Caco-2 (cell line): ENCODE results near the gene PLXDC1. TPM values are rescaled to one million over a fixed set of nuclear protein-coding genes. Genes with fewer than 3 reads are reported as not detected.

Experiments used
- BruUV-seq: library from RNA; stranded (reverse); fragments of 400-500 nt; replicated peaks from 2 replicates; lab custom pipeline; 2021; lab: Mats Ljungman, UMichigan
- CTCF ChIA-PET: fragments of 300-600 bp; sonication (Branson Sonifier 250); formaldehyde crosslinking; loops from one replicate; lab custom pipeline; 2022; ENCODE audit warnings: antibody characterized with exemption; lab: Charles Lee
- POLR2A ChIA-PET: fragments of 300-600 bp; sonication (Branson Sonifier 250); formaldehyde crosslinking; loops from one replicate; lab custom pipeline; 2022; ENCODE audit warnings: antibody characterized with exemption; lab: Charles Lee
- DNase-seq, 2 experiments: peaks; one replicate each; pipeline versions ENCODE4 v3.0.0 to v3.0.0-alpha.2; 2020 to 2022
- H3K27me3 ChIP-seq: replicated peaks from 2 replicates; pipeline ENCODE4 v1.6.0; 2011; ENCODE audit warnings: low read length; ENCODE audit not compliant: control insufficient read depth, insufficient read depth
- H3K36me3 ChIP-seq: 2 replicates; pipeline ENCODE4 v1.5.1; 2011; ENCODE audit warnings: low read length; ENCODE audit not compliant: control insufficient read depth, insufficient read depth
- H3K4me1 ChIP-seq: fragments of 250-450 bp; sonication (Bioruptor Pico); 2 replicates; pipeline ENCODE4 v1.5.1; 2020; ENCODE audit warnings: mild to moderate bottlenecking
- H3K4me3 ChIP-seq: 2 replicates; pipeline ENCODE4 v1.5.1; 2011; ENCODE audit warnings: low read depth, mild to moderate bottlenecking, control low read depth, low read length
- H3K9me3 ChIP-seq: fragments of 250-450 bp; sonication (Bioruptor Pico); 2 replicates; pipeline ENCODE4 v1.5.1; 2020; ENCODE audit warnings: mild to moderate bottlenecking, moderate library complexity
- H3K27ac Mint-ChIP-seq: one replicate; pipeline ENCODE4 v1.8.0; 2022; ENCODE audit warnings: mixed read lengths; ENCODE audit not compliant: unreplicated experiment
- H3K27me3 Mint-ChIP-seq: one replicate; pipeline ENCODE4 v1.8.0; 2022; ENCODE audit warnings: mixed read lengths; ENCODE audit not compliant: insufficient read depth, unreplicated experiment
- H3K36me3 Mint-ChIP-seq: one replicate; pipeline ENCODE4 v1.8.0; 2022; ENCODE audit warnings: mild to moderate bottlenecking, mixed read lengths; ENCODE audit not compliant: insufficient read depth, unreplicated experiment
- H3K4me1 Mint-ChIP-seq: one replicate; pipeline ENCODE4 v1.8.0; 2022; ENCODE audit warnings: low read depth, mixed read lengths; ENCODE audit not compliant: unreplicated experiment
- H3K4me3 Mint-ChIP-seq: one replicate; pipeline ENCODE4 v1.8.0; 2022; ENCODE audit warnings: mild to moderate bottlenecking, moderate library complexity, mixed read lengths; ENCODE audit not compliant: unreplicated experiment
- H3K9me3 Mint-ChIP-seq: one replicate; pipeline ENCODE4 v1.8.0; 2022; ENCODE audit warnings: mixed read lengths; ENCODE audit not compliant: unreplicated experiment
- intact Hi-C: fragments of 100-400 bp; cut with micrococcal nuclease; formaldehyde crosslinking; loops from one replicate; pipeline ENCODE4 v1.10.0; 2022; ENCODE audit not compliant: unreplicated experiment
- total RNA-seq: library from RNA; stranded (reverse); gene quantifications from 2 replicates; pipeline ENCODE4 v1.2.3, GENCODE V29; 2022
- TF ChIP-seq, protein P1 (sequence below), 2 experiments: fragments of 200-600 bp in 1 of 2; IDR thresholded peaks; 1 replicate in 1 of 2; 2 replicates in 1 of 2; pipeline versions ENCODE4 v1.5.1 to v1.8.0; 2011 to 2022; ENCODE audit warnings: antibody characterized with exemption in 1 of 2, control low read depth in 1 of 2, inconsistent platforms in 1 of 2, low read depth in 1 of 2, low read length in 1 of 2, mild to moderate bottlenecking in 1 of 2, moderate library complexity in 1 of 2; ENCODE audit not compliant: insufficient read depth in 1 of 2, severe bottlenecking in 1 of 2, unreplicated experiment in 1 of 2

Gene PLXDC1
- total RNA-seq, 1 experiment from 2014 or later: 0.14 TPM

DNA sequence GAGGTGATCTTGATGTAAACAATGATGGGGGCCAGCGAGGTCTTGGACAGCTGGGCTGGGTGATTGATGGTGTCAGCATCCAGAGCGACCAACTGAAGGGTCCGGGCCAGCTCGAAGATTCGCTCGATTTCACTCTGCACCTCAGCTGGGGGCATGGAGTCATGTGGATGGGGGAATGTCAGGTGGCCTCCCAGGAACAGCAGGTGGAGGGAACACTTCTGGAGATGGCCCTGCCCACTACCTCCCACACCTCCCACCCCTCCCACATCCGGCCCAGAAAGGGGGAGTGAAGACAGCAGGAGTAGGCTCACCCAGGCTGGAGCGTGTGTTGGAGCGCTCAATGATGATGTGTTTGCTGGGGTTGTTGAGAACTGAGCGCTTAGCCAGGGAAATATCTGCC is 32.3 kb upstream of the PLXDC1 start:
- DNase-seq: no peak
- ChIA-PET POLR2A (no interaction called here), CTCF (interaction anchor here (0.6 to 1.2 kb wide), 3 partner anchors 9 to 26 kb away, joined by 3 to 8 read pairs (median 4); no protein-coding TSS in a partner anchor)
- no peaks in the 10 kb centered on the region; the same call in 1 of the 2 replicates for H3K36me3 ChIP-seq
- H3K4me3 ChIP-seq: no peak overlapping the region
- TF ChIP-seq, protein P1, sequence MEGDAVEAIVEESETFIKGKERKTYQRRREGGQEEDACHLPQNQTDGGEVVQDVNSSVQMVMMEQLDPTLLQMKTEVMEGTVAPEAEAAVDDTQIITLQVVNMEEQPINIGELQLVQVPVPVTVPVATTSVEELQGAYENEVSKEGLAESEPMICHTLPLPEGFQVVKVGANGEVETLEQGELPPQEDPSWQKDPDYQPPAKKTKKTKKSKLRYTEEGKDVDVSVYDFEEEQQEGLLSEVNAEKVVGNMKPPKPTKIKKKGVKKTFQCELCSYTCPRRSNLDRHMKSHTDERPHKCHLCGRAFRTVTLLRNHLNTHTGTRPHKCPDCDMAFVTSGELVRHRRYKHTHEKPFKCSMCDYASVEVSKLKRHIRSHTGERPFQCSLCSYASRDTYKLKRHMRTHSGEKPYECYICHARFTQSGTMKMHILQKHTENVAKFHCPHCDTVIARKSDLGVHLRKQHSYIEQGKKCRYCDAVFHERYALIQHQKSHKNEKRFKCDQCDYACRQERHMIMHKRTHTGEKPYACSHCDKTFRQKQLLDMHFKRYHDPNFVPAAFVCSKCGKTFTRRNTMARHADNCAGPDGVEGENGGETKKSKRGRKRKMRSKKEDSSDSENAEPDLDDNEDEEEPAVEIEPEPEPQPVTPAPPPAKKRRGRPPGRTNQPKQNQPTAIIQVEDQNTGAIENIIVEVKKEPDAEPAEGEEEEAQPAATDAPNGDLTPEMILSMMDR (IDR thresholded peaks at IDR 0.05; ENCODE audit: insufficient read depth in 1 of 2, low read depth in 1 of 2, low read length in 1 of 2, severe bottlenecking in 1 of 2, unreplicated experiment in 1 of 2): no peak
- H3K9me3 Mint-ChIP-seq: no peaks in the 10 kb centered on the region
- H3K4me3 Mint-ChIP-seq: no peak overlapping the region
- no peaks in the 10 kb centered on the region for H3K9me3 ChIP-seq
- H3K27me3 Mint-ChIP-seq: no peaks in the 10 kb centered on the region
- no peaks in the 10 kb centered on the region for H3K4me1 Mint-ChIP-seq
- H3K36me3 Mint-ChIP-seq: no peaks in the 10 kb centered on the region
- H3K27ac Mint-ChIP-seq: no peak overlapping the region
- BruUV-seq: no TSS peak
- H3K27me3 ChIP-seq: no peaks in the 10 kb centered on the region
- H3K4me1 ChIP-seq: no peaks in the 10 kb centered on the region
- intact Hi-C loops: no loop called here

DNA sequence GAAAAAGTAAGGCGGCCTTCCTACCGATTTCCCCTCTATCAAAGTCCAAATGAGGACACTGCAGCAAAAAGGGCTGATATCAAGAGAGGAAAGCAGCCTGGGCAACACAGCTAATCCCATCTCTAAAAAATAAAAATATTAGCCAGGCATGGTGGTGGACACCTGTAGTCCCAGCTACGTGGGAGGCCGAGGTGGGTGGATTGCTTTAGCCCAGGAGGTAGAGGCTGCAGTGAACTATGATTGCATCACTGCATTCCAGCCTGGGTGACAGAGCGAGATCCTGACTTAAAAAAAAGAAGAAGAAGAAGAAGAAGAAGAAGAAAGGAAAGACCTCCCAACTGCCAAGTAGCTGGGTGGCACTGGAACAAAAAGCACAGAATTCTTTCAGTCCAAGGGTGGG is 31.6 kb upstream of the PLXDC1 start:
- intact Hi-C loops: no loop called here
- Mint-ChIP-seq H3K9me3 (no peaks in the 10 kb centered on the region), H3K4me1 (no peaks in the 10 kb centered on the region), H3K27me3 (no peaks in the 10 kb centered on the region), H3K27ac (no peak overlapping the region), H3K36me3 (no peaks in the 10 kb centered on the region), H3K4me3 (no peak overlapping the region)
- H3K27me3 ChIP-seq: no peaks in the 10 kb centered on the region
- no peaks in the 10 kb centered on the region; the same call in 1 of the 2 replicates for H3K36me3 ChIP-seq
- TF ChIP-seq, protein P1 (IDR thresholded peaks at IDR 0.05; ENCODE audit: insufficient read depth in 1 of 2, low read depth in 1 of 2, low read length in 1 of 2, severe bottlenecking in 1 of 2, unreplicated experiment in 1 of 2): no peak
- CTCF ChIA-PET: interaction anchor here (0.6 to 1.2 kb wide), 2 partner anchors 9 to 26 kb away, joined by 3 to 8 read pairs; no protein-coding TSS in a partner anchor
- DNase-seq: no peak
- POLR2A ChIA-PET: no interaction called here
- no peaks in the 10 kb centered on the region for H3K9me3 ChIP-seq
- no peaks in the 10 kb centered on the region for H3K4me1 ChIP-seq
- no TSS peak for BruUV-seq
- no peak overlapping the region for H3K4me3 ChIP-seq

DNA sequence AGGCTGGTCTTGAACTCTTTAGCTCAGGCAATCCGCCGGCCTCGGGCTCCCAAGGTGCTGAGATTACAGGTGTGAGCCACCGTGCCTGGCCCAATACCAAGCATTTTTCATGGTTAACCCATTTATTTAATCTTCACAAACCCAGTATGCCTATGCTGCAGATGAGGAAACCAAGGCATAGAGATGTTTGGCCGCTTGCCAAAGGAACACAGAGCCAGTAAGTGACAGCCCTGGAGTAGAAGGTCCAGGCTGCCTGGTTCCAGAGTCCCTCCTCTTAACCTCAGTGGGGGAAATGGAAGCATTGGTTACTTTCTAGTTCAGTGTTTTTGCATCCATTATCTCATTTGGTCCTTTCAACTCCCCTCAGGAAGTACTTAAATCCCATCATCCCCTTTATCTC is 29.9 kb upstream of the PLXDC1 start:
- no peaks in the 10 kb centered on the region for H3K27me3 Mint-ChIP-seq
- TF ChIP-seq, protein P1 (IDR thresholded peaks at IDR 0.05; ENCODE audit: insufficient read depth in 1 of 2, low read depth in 1 of 2, low read length in 1 of 2, severe bottlenecking in 1 of 2, unreplicated experiment in 1 of 2): no peak
- no peak overlapping the region for H3K27ac Mint-ChIP-seq
- H3K4me3 Mint-ChIP-seq: no peak overlapping the region
- no peaks in the 10 kb centered on the region; the same call in 1 of the 2 replicates for H3K36me3 ChIP-seq
- no peaks in the 10 kb centered on the region for H3K27me3 ChIP-seq
- ChIA-PET POLR2A (no interaction called here), CTCF (interaction anchor here (0.6 to 0.7 kb wide), 2 partner anchors 63 to 110 kb away, joined by 3 to 8 read pairs; no protein-coding TSS in a partner anchor)
- no peak for DNase-seq
- BruUV-seq: no TSS peak
- H3K4me3 ChIP-seq: no peak overlapping the region
- no peaks in the 10 kb centered on the region for H3K4me1 ChIP-seq
- H3K9me3 Mint-ChIP-seq: no peaks in the 10 kb centered on the region
- intact Hi-C loops: no loop called here
- H3K4me1 Mint-ChIP-seq: no peaks in the 10 kb centered on the region
- no peaks in the 10 kb centered on the region for H3K36me3 Mint-ChIP-seq
- no peaks in the 10 kb centered on the region for H3K9me3 ChIP-seq
